H54 (cell line): Measurements from ENCODE around the gene RERE.
A peak's percentile ranks its signal among the peaks of the same experiment; 100 is the strongest.

Experiments
- DNase-seq: peaks from one replicate; pipeline ENCODE4 v3.0.0; 2011; ENCODE audit warnings: low spot score, mixed read lengths; ENCODE audit not compliant: insufficient read length
- FAIRE-seq: peaks from 3 replicates; lab custom pipeline; 2011; peaks lifted over from hg19 to GRCh38; lab: Jason Lieb, UNC
- POLR2A ChIP-seq: IDR thresholded peaks from 2 replicates; pipeline ENCODE4 v1.6.1; 2011; ENCODE audit warnings: low read depth, mild to moderate bottlenecking, low read length

The RERE gene

DNA sequence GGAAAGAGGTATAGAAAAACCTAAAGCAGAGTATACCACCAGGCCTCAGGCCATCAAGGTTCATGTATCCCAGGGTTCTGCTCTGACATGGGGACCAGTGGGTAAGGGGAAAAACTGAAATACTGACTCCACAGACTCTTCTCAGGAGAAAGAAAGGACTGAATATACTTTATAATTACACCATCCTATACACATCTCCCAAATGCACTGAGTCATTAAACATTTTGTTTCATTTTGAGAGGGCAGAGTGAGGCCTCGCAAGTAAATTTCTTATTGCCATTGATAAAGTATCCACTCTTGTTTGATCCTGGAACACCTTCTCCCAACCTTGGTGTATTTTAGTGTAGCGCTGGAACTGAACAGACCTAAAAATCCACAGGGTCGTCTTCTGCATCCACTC is 251.6 kb downstream of the RERE start:
- DNase-seq (no peak), FAIRE-seq (no peak)
- TF ChIP-seq POLR2A, result no peak

DNA sequence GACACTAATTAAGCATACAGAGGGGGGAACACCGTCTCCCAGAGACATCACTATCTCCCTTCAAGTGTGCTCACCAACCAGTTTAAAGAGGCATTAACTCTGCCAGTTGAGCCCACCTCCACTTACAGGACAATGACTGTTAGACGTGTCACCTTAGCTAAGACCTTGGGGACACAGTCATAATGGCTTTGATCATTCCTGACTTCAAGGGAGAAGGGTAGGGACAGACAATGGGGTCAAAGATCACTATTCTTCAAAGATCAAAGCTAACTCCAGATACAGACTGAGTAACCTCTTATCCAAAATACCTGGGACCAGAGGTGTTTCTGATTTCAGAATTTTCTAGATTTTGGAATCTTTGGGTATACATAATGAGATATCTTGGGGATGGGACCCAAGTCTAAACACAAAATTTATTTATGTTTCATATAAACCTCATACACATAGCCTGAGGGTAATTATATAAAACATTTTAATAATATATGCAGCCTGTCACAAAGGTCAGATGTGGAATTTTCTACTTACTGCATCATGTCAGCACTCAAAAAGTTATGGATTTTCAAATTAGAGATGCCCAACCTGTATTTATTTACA is 253.4 kb downstream of the RERE start:
- DNase-seq (no peak), FAIRE-seq (no peak)
- TF ChIP-seq POLR2A, result no peak

DNA sequence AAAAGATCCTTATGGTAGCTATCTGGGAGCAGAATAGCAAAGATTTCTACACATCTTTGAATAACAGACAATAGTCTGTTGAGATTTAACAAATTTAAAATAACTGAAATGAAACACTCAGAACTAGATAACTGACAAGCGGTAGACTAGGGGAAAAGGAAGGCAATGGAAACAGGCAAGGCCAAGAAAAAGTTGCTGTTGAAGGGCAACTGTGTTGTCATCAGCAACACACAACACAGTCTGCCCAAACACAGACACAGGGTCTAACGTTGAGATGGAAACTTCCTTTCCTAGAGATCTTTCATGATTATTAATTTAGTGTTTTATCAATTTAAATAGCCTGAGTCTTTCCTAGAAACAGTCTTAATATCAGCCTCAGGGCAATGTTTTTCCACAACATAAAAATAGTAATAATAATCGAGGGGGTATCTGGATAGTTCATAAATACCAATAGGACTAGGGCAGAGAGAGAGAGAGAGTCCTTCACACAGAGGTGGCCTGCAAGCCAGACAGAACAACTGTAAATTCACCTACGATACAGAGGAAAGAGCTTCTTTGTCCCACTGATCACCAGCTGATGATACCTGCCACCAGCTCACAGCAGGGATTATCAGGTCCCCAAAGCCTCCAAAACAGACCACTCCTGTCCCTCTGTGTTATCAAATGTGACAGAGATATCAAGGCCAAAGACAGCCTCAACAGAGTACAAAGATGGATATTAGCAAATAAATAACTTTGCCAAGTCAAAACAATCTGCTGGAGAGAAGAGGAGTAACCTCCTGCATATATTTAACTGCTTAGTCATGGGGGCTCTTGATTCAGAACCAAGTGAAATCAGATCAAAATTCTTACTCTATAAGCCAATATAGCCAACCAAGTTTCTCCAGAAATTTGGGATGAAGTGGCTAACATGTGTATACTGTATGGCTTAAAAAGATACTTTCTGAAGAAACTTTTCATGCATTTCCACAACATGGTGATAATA is 254.3 kb downstream of the RERE start:
- FAIRE-seq, result no peak
- no peak for TF ChIP-seq POLR2A
- no peak for DNase-seq

DNA sequence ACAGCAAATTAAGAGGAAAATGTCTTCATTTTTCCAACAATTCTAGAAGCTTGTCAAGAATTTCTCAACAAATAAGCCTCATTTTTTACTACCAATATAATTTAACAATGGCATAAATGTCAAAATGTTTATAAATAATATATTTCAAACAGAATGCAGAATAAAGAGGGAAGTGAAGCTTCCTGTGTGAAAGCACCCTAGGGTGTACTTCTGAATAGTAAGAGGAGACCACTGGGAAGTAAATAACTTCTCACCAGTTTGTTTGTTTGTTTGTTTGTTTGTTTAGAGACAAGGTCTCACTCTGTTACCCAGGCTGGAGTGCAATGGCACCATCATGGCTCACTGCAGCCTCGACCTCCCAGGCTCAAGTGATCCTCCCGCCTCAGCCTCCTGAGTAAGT is 255.2 kb downstream of the RERE start:
- TF ChIP-seq POLR2A, result no peak
- no peak for DNase-seq
- FAIRE-seq, result no peak

DNA sequence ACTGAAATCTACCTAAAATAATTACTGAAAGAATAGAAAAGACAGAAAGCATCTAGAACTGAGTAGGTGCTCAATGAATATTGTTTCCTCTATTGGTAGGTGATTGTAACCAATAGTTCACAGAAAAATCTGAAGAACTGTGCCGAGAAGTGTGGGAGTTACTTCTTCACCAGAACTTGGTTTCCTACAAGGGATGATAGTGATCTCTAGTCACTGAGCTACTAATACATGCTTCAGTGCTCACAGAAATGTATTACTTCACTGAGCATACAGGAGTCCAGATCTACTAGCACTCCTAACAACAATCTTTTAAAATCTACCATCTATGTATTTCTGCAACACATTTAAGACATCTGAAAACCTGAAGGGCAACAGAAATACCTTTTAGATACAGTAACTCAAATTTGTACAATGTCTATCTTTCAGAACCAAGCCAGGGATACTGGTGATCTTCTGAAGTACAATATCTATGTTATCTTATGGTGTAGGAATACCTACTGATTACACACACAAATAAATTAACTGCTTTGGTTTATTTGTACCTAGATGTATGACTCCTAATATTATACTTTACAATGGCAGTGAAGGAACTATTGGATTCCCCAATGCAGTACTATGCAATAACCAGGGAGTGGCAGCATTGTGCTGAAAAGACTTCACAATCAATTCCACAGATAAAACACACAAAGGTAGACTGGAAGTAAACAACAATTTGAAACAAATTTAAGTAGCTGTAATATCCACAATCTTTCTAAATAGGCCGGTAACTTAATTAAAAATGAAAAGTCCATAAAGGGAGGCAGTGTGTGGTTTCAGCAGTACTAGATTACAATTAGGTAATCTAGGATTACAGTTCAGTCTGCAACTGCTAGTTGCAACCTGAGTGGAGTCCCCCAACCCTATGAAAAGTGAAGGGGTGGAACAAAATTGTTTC is 256.6 kb downstream of the RERE start:
- FAIRE-seq (peak; percentile 86), DNase-seq (no peak)
- TF ChIP-seq POLR2A, result no peak

DNA sequence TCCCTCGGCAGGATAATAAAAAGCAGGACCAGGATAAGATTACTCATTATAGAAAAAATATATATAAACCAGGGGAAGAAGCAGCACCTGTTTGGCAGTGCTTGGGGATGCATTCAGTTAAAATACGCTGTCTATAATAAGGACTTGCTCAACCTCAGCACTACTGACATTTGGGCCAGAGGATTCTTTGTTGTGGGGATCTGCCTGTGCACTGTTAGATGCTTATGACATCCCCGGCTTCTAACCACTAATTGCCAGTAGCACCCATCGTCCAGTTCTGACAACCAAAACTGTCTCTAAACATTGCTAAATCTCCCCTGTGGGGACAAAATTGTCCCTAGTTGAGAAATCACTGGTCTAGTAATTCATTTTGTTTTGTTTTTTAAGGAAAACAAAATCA is 257.4 kb downstream of the RERE start:
- FAIRE-seq, result no peak
- no peak for DNase-seq
- no peak for TF ChIP-seq POLR2A

DNA sequence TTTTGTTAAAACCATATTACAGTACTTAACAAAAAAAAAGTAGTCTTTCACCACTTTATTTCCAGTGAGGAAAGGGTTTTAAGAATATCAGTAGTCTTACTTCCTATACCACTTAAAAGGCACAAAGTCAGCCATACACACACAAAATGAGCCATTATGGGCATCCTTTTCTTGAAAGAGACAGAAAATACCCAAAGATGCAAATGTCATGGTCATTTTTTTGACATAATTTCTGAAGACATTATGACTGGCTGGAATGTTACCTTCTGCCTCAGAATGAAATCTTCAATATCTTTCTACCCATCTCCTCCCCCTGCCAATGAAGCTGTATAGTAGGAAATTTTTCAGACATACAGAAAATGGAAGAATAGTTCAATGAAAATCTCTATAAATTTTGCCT is 261.9 kb downstream of the RERE start:
- DNase-seq, result no peak
- no peak for FAIRE-seq
- no peak for TF ChIP-seq POLR2A

DNA sequence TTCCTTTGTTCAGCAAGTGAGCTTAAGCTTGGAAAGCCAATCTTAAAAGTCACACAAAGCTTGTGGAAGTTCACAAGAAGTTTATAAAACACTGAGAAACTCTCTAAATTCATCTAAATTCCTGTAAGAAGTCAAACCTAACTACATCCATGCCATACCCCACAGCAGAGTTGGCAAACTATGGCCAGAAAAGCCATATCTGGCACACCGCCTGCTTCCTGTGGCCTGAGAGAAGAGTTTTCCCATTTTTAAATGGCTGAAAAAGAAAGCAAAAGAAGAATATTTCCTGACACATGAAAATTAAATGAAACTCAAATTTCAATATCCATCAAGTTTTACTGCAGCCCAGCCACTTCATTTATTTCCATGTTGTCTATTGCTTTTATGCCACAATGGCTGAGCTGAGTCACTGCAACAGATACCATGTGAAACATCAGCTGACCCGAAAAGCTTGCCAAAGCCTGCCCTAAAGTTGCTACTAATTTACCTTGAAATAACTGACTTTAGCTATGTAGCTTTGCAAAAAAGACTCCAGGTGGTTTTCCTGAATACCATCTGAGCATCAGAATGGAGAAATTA is 262.4 kb downstream of the RERE start:
- TF ChIP-seq POLR2A, result no peak
- FAIRE-seq (peak; percentile 57), DNase-seq (no peak)

DNA sequence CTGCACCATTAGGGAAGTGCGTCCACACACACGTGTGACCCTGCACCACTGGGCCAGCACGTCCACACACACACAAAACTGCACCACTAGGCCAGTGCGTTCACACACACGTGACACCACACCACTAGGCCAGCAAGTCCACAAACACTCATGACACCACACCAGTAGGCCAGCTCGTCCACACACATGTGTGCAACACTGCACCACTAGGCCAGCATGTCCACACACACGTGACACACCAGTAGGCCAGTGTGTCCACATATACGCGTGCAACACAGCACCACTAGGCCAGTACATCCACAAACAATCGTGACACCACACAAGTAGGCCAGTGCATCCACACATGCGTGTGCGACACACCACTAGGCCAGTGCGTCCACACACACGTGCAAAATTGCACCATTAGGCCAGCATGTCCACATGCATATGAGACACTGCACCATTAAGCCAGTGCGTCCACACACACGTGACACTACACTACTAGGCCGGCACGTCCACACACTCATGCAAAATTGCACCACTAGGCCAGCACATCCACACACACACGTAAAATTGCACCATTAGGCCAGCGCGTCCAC is 264.5 kb downstream of the RERE start:
- FAIRE-seq, result no peak
- TF ChIP-seq POLR2A, result no peak
- DNase-seq, result no peak

DNA sequence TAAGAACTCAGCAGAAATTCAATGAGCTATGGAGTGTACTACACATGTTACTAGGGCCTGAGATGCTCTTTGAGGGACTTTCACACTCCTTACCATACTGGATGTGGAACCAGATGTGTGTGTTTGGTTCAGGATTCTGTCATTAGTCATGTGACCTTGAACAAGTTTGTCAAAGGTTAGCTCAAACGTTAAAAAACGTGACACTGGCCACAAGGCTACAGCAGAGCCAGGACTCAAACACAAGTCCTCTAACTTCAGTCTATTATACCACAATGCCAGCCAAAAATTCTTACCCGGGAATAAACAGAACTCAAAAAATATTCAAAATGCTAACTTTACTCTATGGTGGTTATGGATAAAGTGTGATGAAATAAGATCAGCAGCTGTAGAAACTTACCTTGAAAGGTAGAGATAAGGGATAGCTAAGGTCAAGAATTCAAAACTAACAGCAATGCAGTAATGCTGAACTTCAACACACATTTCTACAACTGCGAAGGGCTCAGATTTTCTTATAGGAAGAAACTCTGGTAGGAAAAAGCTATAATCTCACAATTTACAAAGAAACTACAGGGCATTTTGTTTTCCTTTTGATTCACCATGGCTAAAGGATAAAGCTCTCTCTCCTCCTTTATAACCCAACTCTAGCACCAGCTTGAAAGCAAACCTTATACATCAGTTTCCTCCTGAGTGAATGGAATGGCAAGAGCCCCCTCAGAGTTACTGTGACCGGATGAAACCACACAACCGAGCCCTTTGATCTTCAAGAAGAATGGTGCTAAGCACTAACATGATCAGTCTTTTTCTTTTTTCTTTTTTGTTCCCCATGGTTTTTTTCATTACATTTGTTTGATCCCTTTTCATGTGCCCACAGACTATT is 265.6 kb downstream of the RERE start:
- no peak for TF ChIP-seq POLR2A

DNA sequence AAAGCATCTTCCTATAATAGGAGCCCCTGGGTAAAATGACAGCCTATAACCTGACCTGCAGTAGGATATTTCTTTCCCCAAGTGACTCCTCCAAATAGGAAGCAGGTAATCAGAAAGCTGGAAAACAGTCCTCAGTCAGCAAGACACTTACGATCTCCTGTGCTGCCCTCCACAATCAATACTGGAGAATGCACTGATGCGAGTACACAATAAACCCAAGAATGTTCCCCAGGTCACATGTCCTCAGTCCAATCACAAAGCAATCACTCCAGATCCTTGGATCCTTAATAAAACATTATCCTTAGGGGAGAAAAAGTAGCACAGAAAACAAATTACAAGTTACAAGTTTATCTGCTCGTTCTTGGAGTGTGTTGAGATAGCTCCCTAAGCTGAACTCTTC is 266.4 kb downstream of the RERE start:
- FAIRE-seq, result no peak
- no peak for TF ChIP-seq POLR2A
- no peak for DNase-seq

More for the DNA sequence above, 265.6 kb downstream of the RERE start:
- DNase-seq (no peak), FAIRE-seq (no peak)

DNA sequence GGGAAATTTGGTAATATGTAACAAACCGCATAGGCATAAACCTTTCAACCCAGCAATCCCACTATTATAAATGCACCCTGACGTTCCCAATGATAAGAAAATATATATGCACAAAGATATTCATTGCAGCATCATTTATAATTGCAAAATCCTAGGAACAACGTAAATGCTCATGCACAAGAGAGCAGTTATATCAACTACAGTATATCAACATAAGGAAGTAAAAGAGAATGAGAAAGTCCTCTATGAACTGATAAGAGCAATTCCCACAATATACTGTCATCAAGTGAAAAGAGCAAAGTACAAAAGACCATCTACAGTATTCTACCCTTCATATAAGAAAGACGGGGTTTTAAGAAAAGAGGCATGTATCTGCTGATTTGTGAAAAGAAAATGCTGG is 269.6 kb downstream of the RERE start:
- DNase-seq (no peak), FAIRE-seq (no peak)
- TF ChIP-seq POLR2A, result no peak
